ENCODE data around the gene EMILIN2.

- TF ChIP-seq POLR2A (IDR thresholded peaks at IDR 0.05) = no peak
- TF ChIP-seq, protein P1, sequence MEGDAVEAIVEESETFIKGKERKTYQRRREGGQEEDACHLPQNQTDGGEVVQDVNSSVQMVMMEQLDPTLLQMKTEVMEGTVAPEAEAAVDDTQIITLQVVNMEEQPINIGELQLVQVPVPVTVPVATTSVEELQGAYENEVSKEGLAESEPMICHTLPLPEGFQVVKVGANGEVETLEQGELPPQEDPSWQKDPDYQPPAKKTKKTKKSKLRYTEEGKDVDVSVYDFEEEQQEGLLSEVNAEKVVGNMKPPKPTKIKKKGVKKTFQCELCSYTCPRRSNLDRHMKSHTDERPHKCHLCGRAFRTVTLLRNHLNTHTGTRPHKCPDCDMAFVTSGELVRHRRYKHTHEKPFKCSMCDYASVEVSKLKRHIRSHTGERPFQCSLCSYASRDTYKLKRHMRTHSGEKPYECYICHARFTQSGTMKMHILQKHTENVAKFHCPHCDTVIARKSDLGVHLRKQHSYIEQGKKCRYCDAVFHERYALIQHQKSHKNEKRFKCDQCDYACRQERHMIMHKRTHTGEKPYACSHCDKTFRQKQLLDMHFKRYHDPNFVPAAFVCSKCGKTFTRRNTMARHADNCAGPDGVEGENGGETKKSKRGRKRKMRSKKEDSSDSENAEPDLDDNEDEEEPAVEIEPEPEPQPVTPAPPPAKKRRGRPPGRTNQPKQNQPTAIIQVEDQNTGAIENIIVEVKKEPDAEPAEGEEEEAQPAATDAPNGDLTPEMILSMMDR (IDR thresholded peaks at IDR 0.05 in 8 of 11, conservative IDR thresholded peaks at IDR 0.05 in 3 of 11) = no peak
- TF ChIP-seq POLR2AphosphoS5 (IDR thresholded peaks at IDR 0.05) = no peak
Observed at GRCh38 chr18:2907550-2908135, 60.8 kb downstream of the EMILIN2 start.

Measured in spleen (tissue), 7 donors.